GM19023 (cell line): ENCODE data around the gene CCDC183.
"Not testable (repeated sequence)": the region's sequence is repeated elsewhere in the genome, so short reads cannot be mapped to it uniquely, and the experiment has no call there.

Source experiments
- ATAC-seq: cut with Tn5 transposase; IDR thresholded peaks from one replicate; pipeline ENCODE4 v1.9.1; 2021; ENCODE audit warnings: mild to moderate bottlenecking, moderate library complexity; ENCODE audit not compliant: unreplicated experiment

Gene CCDC183

GRCh38 chr9:136799079-136799853, 3.1 kb downstream of the CCDC183 start:
- ATAC-seq, result no peak

GRCh38 chr9:136799854-136800657, 3.9 kb downstream of the CCDC183 start:
- ATAC-seq, result no peak

GRCh38 chr9:136802321-136802720, 6.2 kb downstream of the CCDC183 start:
- no peak for ATAC-seq

GRCh38 chr9:136803009-136803550, 6.9 kb downstream of the CCDC183 start:
- not testable (repeated sequence) for ATAC-seq

- ATAC-seq, result no peak
Measured at GRCh38 chr9:136803551-136804508, 7.7 kb downstream of the CCDC183 start.

GRCh38 chr9:136804509-136805206, 8.5 kb downstream of the CCDC183 start:
- ATAC-seq, result no peak

- ATAC-seq, result no peak
Measured at GRCh38 chr9:136805207-136805740, 9.1 kb downstream of the CCDC183 start.

- no peak for ATAC-seq
Measured at GRCh38 chr9:136806067-136806466, 9.9 kb downstream of the CCDC183 start.

GRCh38 chr9:136806631-136807201, 10.6 kb downstream of the CCDC183 start:
- ATAC-seq, result no peak

GRCh38 chr9:136807281-136808074, 11.3 kb downstream of the CCDC183 start, which contains the start of gene RABL6:
Gene RABL6 (plus strand): TSS chr9:136807948. CDS start chr9:136808197, 249 bp downstream.
- ATAC-seq, result peak; percentile 78

- ATAC-seq, result peak; percentile 31
Measured at GRCh38 chr9:136808075-136808805, 12.1 kb downstream of the CCDC183 start.

GRCh38 chr9:136808806-136809158, 12.6 kb downstream of the CCDC183 start:
- ATAC-seq, result no peak

- no peak for ATAC-seq
Measured at GRCh38 chr9:136814725-136815421, 18.7 kb downstream of the CCDC183 start.

- no peak for ATAC-seq
Measured at GRCh38 chr9:136815422-136815782, 19.3 kb downstream of the CCDC183 start.

- ATAC-seq, result no peak
Measured at GRCh38 chr9:136820971-136821825, 25.1 kb downstream of the CCDC183 start.

GRCh38 chr9:136821826-136822544, 25.8 kb downstream of the CCDC183 start:
- no peak for ATAC-seq
